NCI-H2227 (cell line): ENCODE results near the gene ZSCAN5A.
"Not testable (repeated sequence)": the region's sequence is repeated elsewhere in the genome, so short reads cannot be mapped to it uniquely, and the experiment has no call there.

ENCODE experiments used
- DNase-seq: peaks from one replicate; lab custom pipeline; 2025; ENCODE audit not compliant: unreplicated experiment; lab: John Stamatoyannopoulos, UW

Gene ZSCAN5A

GRCh38 chr19:56273563-56274117 lies 41.0 kb downstream of the ZSCAN5A start:
- no peak for DNase-seq

GRCh38 chr19:56272161-56272798 lies 42.4 kb downstream of the ZSCAN5A start, which contains the start of gene EDDM13:
TSS of gene EDDM13 (plus strand) at chr19:56272748. CDS start at chr19:56272835, 87 bp downstream.
- DNase-seq = no peak

- DNase-seq = no peak
Observed at GRCh38 chr19:56271151-56271550, 43.5 kb downstream of the ZSCAN5A start.

- no peak for DNase-seq
Observed at GRCh38 chr19:56270676-56271075, 44.0 kb downstream of the ZSCAN5A start.

- DNase-seq = no peak
Observed at GRCh38 chr19:56269348-56269747, 45.3 kb downstream of the ZSCAN5A start.

- no peak for DNase-seq
Observed at GRCh38 chr19:56266051-56266450, 48.6 kb downstream of the ZSCAN5A start.

- no peak for DNase-seq
Observed at GRCh38 chr19:56263319-56263718, 51.3 kb downstream of the ZSCAN5A start.

GRCh38 chr19:56261932-56262331 lies 52.7 kb downstream of the ZSCAN5A start:
- not testable (repeated sequence) for DNase-seq

- DNase-seq = no peak
Observed at GRCh38 chr19:56261145-56261544, 53.5 kb downstream of the ZSCAN5A start.

- DNase-seq = no peak
Observed at GRCh38 chr19:56258272-56258671, 56.4 kb downstream of the ZSCAN5A start.

GRCh38 chr19:56253737-56254136 lies 60.9 kb downstream of the ZSCAN5A start:
- peak; percentile 87 for DNase-seq

GRCh38 chr19:56252699-56253422 lies 61.8 kb downstream of the ZSCAN5A start:
- DNase-seq = peak; percentile 89

GRCh38 chr19:56248736-56249338 lies 65.8 kb downstream of the ZSCAN5A start:
- DNase-seq = not testable (repeated sequence)

GRCh38 chr19:56245764-56246163 lies 68.9 kb downstream of the ZSCAN5A start:
- DNase-seq = not testable (repeated sequence)

- no peak for DNase-seq
Observed at GRCh38 chr19:56245121-56245740, 69.4 kb downstream of the ZSCAN5A start.

GRCh38 chr19:56223481-56223880 lies 91.2 kb downstream of the ZSCAN5A start:
- no peak for DNase-seq

GRCh38 chr19:56222901-56223300 lies 91.7 kb downstream of the ZSCAN5A start:
- no peak for DNase-seq

- DNase-seq = no peak
Observed at GRCh38 chr19:56221851-56222250, 92.8 kb downstream of the ZSCAN5A start.

- DNase-seq = not testable (repeated sequence)
Observed at GRCh38 chr19:56221442-56221841, 93.2 kb downstream of the ZSCAN5A start.

- DNase-seq = no peak
Observed at GRCh38 chr19:56218961-56219360, 95.7 kb downstream of the ZSCAN5A start.
